Lower leg skin (tissue), 4 donors: ENCODE data around the gene EPB41L2. TPM values are rescaled to one million over a fixed set of nuclear protein-coding genes. Genes with fewer than 3 reads are reported as not detected.

Experiments
- DNase-seq, 2 donors: peaks; one replicate each; pipeline ENCODE4 v3.0.0-alpha.2; 2019; ENCODE audit warnings: low spot score in 2 of 2
- H3K4me3 ChIP-seq: fragments of 200-600 bp; sonication (generic); 2 replicates; pipeline ENCODE4 v1.5.1; 2017; ENCODE audit warnings: mild to moderate bottlenecking, low read depth; ENCODE audit not compliant: poor library complexity, severe bottlenecking
- CTCF ChIP-seq, 3 donors: fragments of 450-650 bp; IDR thresholded peaks; one replicate each; pipeline ENCODE4 v1.5.1; 2016; ENCODE audit warnings: antibody characterized with exemption in 3 of 3, mild to moderate bottlenecking in 3 of 3, moderate library complexity in 2 of 3
- POLR2A ChIP-seq, 2 donors: fragments of 450-650 bp; IDR thresholded peaks; one replicate each; pipeline ENCODE4 v1.6.1; 2016 to 2017; ENCODE audit warnings: antibody characterized with exemption in 2 of 2, mild to moderate bottlenecking in 1 of 2, moderate library complexity in 1 of 2
- WGBS, 2 donors: methylation state at CpG; one replicate each; pipeline ENCODE4 v1.1.5; 2018; 5-methylcytosine and 5-hydroxymethylcytosine counted together
- intact Hi-C: fragments of 100-400 bp; cut with DNase I; formaldehyde crosslinking; loops from one replicate; pipeline ENCODE4 v1.15.0; 2023; ENCODE audit warnings: low total_unique reads
- total RNA-seq, 4 donors: library from RNA; depleted of rRNA; stranded (reverse); fragments of >200 nt; gene quantifications; one replicate each; pipeline ENCODE4 v1.1.0, GENCODE V29; 2016

The EPB41L2 gene
- total RNA-seq, 4 donors from 2014 or later: 8.6 to 19.4 (median 13.8) TPM

DNA sequence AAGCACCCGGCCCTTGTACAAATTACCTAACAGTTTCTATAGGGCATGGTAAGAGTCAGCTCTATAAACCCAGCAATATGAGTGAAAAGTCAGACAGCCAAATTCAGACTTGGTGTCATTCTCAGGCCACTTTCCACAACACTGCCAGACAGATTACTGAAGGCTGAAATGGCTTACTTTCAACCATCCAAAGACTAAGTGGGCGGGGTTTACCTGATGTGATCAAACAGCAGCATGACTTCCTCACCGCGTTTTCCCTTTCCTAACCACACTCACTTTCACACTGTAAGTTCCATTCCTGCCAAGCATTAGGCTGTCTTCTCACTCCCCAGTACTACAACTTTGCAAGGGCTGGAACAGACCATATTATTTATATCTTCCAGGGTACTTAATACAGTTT is 149.9 kb downstream of the EPB41L2 start:
- WGBS, 2 donors: 61 to 81% methylated on average over 4 of the region's 4 CpGs
- no peak for TF ChIP-seq CTCF (IDR thresholded peaks at IDR 0.05)
- DNase-seq: no peak
- intact Hi-C loops: no loop called here
- no peak overlapping the region for H3K4me3 ChIP-seq

- no peak overlapping the region for H3K4me3 ChIP-seq
- 68 to 78% methylated on average over 4 of the region's 4 CpGs for WGBS, 2 donors
- no peak for DNase-seq
- intact Hi-C loops: no loop called here
- no peak for TF ChIP-seq CTCF (IDR thresholded peaks at IDR 0.05)
- TF ChIP-seq POLR2A (IDR thresholded peaks at IDR 0.05): no peak
Observed at GRCh38 chr6:130912434-130912833, 150.6 kb downstream of the EPB41L2 start.

GRCh38 chr6:130908958-130909357 is 154.1 kb downstream of the EPB41L2 start:
- 79 to 94% methylated on average over 2 of the region's 2 CpGs for WGBS, 2 donors
- intact Hi-C loops: no loop called here
- no peak overlapping the region for H3K4me3 ChIP-seq
- DNase-seq: no peak
- TF ChIP-seq CTCF (IDR thresholded peaks at IDR 0.05) (no peak), POLR2A (IDR thresholded peaks at IDR 0.05) (no peak)

DNA sequence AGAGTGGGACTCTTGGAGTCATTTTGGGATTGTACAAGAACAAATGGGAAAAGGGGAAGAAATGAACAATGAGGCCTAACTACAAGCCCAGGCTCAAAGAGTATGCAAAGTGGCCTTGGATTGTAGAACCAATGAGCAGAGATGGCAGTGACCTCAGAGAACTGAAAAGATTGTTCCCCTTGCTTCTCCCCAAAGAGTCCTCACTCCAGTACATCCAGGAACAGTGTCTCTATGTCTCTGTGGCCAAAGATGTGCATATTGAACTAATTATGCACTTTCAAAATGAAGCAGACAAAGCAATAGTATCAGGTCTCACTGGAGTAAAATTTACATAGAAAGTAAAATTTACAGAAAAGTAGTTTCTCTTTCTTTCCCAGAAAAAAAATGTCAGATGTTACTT is 154.9 kb downstream of the EPB41L2 start:
- intact Hi-C loops: no loop called here
- no peak for DNase-seq
- TF ChIP-seq CTCF (IDR thresholded peaks at IDR 0.05) (no peak), POLR2A (IDR thresholded peaks at IDR 0.05) (no peak)
- no peak overlapping the region for H3K4me3 ChIP-seq

DNA sequence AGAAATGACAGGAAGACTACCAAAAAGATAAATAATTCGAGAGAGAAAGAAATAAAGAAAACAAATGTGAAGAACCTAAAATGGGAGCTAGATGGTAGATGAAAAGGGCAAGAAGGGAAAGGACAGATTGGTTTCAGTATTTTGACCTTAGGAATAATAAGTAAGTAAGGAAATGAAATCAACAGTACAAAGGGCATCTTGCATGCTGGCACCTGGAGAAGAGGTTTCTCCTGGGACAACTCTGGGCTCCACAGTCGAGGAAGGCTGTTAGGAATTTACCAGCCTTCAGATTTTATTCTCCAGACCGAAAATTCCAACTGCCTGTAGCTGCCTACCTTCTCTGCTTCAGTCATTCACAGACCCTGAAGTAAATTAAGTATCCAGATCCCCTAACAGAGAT is 155.4 kb downstream of the EPB41L2 start:
- no peak for DNase-seq
- intact Hi-C loops: no loop called here
- WGBS, 2 donors: 63 to 66% methylated on average over 3 of the region's 3 CpGs
- no peak for TF ChIP-seq CTCF (IDR thresholded peaks at IDR 0.05)
- TF ChIP-seq POLR2A (IDR thresholded peaks at IDR 0.05): no peak
- no peak overlapping the region for H3K4me3 ChIP-seq

DNA sequence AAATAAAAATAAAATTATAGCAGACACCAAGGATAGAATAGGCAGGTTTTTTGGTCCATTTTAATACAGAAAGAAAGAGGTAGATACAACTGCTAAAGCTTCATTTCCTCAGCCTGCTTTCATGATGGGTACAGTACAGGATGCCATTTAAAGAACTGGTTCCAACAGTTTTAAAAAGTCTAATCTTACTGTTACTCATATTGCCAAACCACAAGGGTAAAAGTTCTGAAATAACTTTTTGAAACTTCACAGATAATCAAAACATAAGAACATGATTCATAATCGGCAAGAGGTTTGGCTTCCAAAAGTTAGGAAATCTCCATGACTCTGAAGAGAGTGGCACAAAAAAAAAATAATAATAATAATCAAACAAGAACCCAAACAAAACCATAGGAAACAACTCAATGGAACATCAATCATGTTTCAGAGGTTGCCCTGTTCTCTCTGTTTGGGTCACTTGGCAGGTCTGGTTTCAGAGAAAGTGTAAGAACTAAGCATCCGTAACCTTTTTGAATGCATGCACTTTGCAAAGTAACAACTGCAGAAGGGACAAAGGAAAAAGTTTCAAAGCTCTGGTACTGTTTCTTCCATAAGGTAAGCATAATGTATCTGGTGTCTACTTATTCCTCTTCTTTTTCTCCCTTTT is 156.2 kb downstream of the EPB41L2 start:
- H3K4me3 ChIP-seq: no peak overlapping the region
- no peak for TF ChIP-seq POLR2A (IDR thresholded peaks at IDR 0.05)
- no peak for TF ChIP-seq CTCF (IDR thresholded peaks at IDR 0.05)
- WGBS, 2 donors: 57 to 67% methylated on average over 2 of the region's 2 CpGs
- intact Hi-C loops: no loop called here
- no peak for DNase-seq
